ENCODE results near the gene SETD4.

The SETD4 gene

GRCh38 chr21:36047139-36047538, 13.2 kb downstream of the SETD4 start:
- DNase-seq (ENCODE audit: low read depth): no peak

GRCh38 chr21:36045993-36046392, 14.3 kb downstream of the SETD4 start:
- no peak for DNase-seq (ENCODE audit: low read depth)

- no peak for DNase-seq (ENCODE audit: low read depth)
Measured at GRCh38 chr21:36044056-36044455, 16.3 kb downstream of the SETD4 start.

GRCh38 chr21:36041910-36042309, 18.4 kb downstream of the SETD4 start:
- no peak for DNase-seq (ENCODE audit: low read depth)

GRCh38 chr21:36040389-36040788, 19.9 kb downstream of the SETD4 start:
- no peak for DNase-seq (ENCODE audit: low read depth)

- no peak for DNase-seq (ENCODE audit: low read depth)
Measured at GRCh38 chr21:36039861-36040260, 20.5 kb downstream of the SETD4 start.

- DNase-seq (ENCODE audit: low read depth): no peak
Measured at GRCh38 chr21:36038701-36039497, 21.4 kb downstream of the SETD4 start.

- no peak for DNase-seq (ENCODE audit: low read depth)
Measured at GRCh38 chr21:36035381-36035791, 24.9 kb downstream of the SETD4 start.

- DNase-seq (ENCODE audit: low read depth): no peak
Measured at GRCh38 chr21:36034211-36034913, 26.0 kb downstream of the SETD4 start.

- DNase-seq (ENCODE audit: low read depth): no peak
Measured at GRCh38 chr21:36032647-36033406, 27.5 kb downstream of the SETD4 start.

- no peak for DNase-seq (ENCODE audit: low read depth)
Measured at GRCh38 chr21:36030581-36031189, 29.6 kb downstream of the SETD4 start.

GRCh38 chr21:36029309-36029708, 31.0 kb downstream of the SETD4 start:
- DNase-seq (ENCODE audit: low read depth): no peak

- DNase-seq (ENCODE audit: low read depth): peak; percentile 41
Measured at GRCh38 chr21:36028127-36029069, 31.9 kb downstream of the SETD4 start.

GRCh38 chr21:36027347-36027746, 33.0 kb downstream of the SETD4 start:
- DNase-seq (ENCODE audit: low read depth): no peak

GRCh38 chr21:36024782-36025181, 35.5 kb downstream of the SETD4 start:
- DNase-seq (ENCODE audit: low read depth): no peak

GRCh38 chr21:36023092-36023480, 37.2 kb downstream of the SETD4 start:
- DNase-seq (ENCODE audit: low read depth): no peak

- no peak for DNase-seq (ENCODE audit: low read depth)
Measured at GRCh38 chr21:36022427-36023091, 37.8 kb downstream of the SETD4 start.

- no peak for DNase-seq (ENCODE audit: low read depth)
Measured at GRCh38 chr21:36021251-36021837, 39.0 kb downstream of the SETD4 start.

- DNase-seq (ENCODE audit: low read depth): no peak
Measured at GRCh38 chr21:36015045-36015444, 45.3 kb downstream of the SETD4 start.

- no peak for DNase-seq (ENCODE audit: low read depth)
Measured at GRCh38 chr21:36010801-36011200, 49.5 kb downstream of the SETD4 start.
